Measurements from ENCODE around the gene PDC.
"Not testable (repeated sequence)": the region's sequence is repeated elsewhere in the genome, so short reads cannot be mapped to it uniquely, and the experiment has no call there.

The PDC gene

GRCh38 chr1:186442651-186443375 lies 18.1 kb downstream of the PDC start:
- H3K4me3 Mint-ChIP-seq, result no peak overlapping the region
- no peaks in the 10 kb centered on the region for H3K36me3 Mint-ChIP-seq
- DNase-seq (ENCODE audit: low spot score in 2 of 2) (no peak), ATAC-seq (peak; percentile 68)
- peaks cover 7% of the 10 kb centered on the region for H3K4me1 Mint-ChIP-seq
- H3K27ac Mint-ChIP-seq, result no peak overlapping the region
- H3K9me3 Mint-ChIP-seq, result no peaks in the 10 kb centered on the region

- no peak for DNase-seq (ENCODE audit: low spot score in 2 of 2)
- Mint-ChIP-seq H3K4me1 (peaks cover 7% of the 10 kb centered on the region), H3K9me3 (no peaks in the 10 kb centered on the region), H3K4me3 (no peak overlapping the region), H3K36me3 (no peaks in the 10 kb centered on the region), H3K27ac (peak overlapping the region; percentile 15)
- peak; percentile 42 for ATAC-seq
These were observed 20.3 kb downstream of the PDC start for GRCh38 chr1:186440584-186440983.

- no peak for DNase-seq (ENCODE audit: low spot score in 2 of 2)
- H3K9me3 Mint-ChIP-seq, result no peaks in the 10 kb centered on the region
- no peak overlapping the region for H3K4me3 Mint-ChIP-seq
- ATAC-seq, result no peak
- H3K4me1 Mint-ChIP-seq, result peaks cover 7% of the 10 kb centered on the region
- H3K36me3 Mint-ChIP-seq, result no peaks in the 10 kb centered on the region
- no peak overlapping the region for H3K27ac Mint-ChIP-seq
These were observed 22.3 kb downstream of the PDC start for GRCh38 chr1:186438567-186438966.

- Mint-ChIP-seq H3K4me1 (no peaks in the 10 kb centered on the region), H3K27ac (no peak overlapping the region), H3K4me3 (no peak overlapping the region), H3K36me3 (no peaks in the 10 kb centered on the region), H3K9me3 (no peaks in the 10 kb centered on the region)
- ATAC-seq (no peak), DNase-seq (ENCODE audit: low spot score in 2 of 2) (no peak)
These were observed 25.6 kb downstream of the PDC start for GRCh38 chr1:186435336-186435735.

- H3K9me3 Mint-ChIP-seq, result no peaks in the 10 kb centered on the region
- H3K36me3 Mint-ChIP-seq, result no peaks in the 10 kb centered on the region
- no peak overlapping the region for H3K27ac Mint-ChIP-seq
- ATAC-seq, result no peak
- no peaks in the 10 kb centered on the region for H3K4me1 Mint-ChIP-seq
- DNase-seq (ENCODE audit: low spot score in 2 of 2), result no peak
- H3K4me3 Mint-ChIP-seq, result no peak overlapping the region
These were observed 31.9 kb downstream of the PDC start for GRCh38 chr1:186429017-186429416.

- no peaks in the 10 kb centered on the region for H3K36me3 Mint-ChIP-seq
- ATAC-seq, result no peak
- no peaks in the 10 kb centered on the region for H3K9me3 Mint-ChIP-seq
- no peaks in the 10 kb centered on the region for H3K4me1 Mint-ChIP-seq
- H3K27ac Mint-ChIP-seq, result no peak overlapping the region
- H3K4me3 Mint-ChIP-seq, result no peak overlapping the region
- DNase-seq (ENCODE audit: low spot score in 2 of 2), result no peak
These were observed 34.8 kb downstream of the PDC start for GRCh38 chr1:186426118-186426517.

- Mint-ChIP-seq H3K27ac (no peak overlapping the region), H3K4me1 (peaks cover 7% of the 10 kb centered on the region), H3K36me3 (peaks cover 2% of the 10 kb centered on the region), H3K9me3 (no peaks in the 10 kb centered on the region), H3K4me3 (no peak overlapping the region)
- ATAC-seq, result no peak
- no peak for DNase-seq (ENCODE audit: low spot score in 2 of 2)
These were observed 36.4 kb downstream of the PDC start for GRCh38 chr1:186424539-186424938.

- Mint-ChIP-seq H3K4me1 (peaks cover 7% of the 10 kb centered on the region), H3K9me3 (no peaks in the 10 kb centered on the region), H3K4me3 (no peak overlapping the region), H3K36me3 (peaks cover 26% of the 10 kb centered on the region), H3K27ac (no peak overlapping the region)
- ATAC-seq, result no peak
- DNase-seq (ENCODE audit: low spot score in 2 of 2), result no peak
These were observed 39.5 kb downstream of the PDC start for GRCh38 chr1:186421446-186421845.

GRCh38 chr1:186420923-186421322 lies 40.0 kb downstream of the PDC start:
- H3K27ac Mint-ChIP-seq, result peak overlapping the region; percentile 12

GRCh38 chr1:186420311-186420710 lies 40.6 kb downstream of the PDC start:
- DNase-seq (ENCODE audit: low spot score in 2 of 2), result no peak
- Mint-ChIP-seq H3K4me1 (peaks cover 7% of the 10 kb centered on the region), H3K36me3 (peaks cover 32% of the 10 kb centered on the region), H3K9me3 (no peaks in the 10 kb centered on the region), H3K4me3 (no peak overlapping the region), H3K27ac (peak overlapping the region; percentile 12)
- no peak for ATAC-seq

More at GRCh38 chr1:186420923-186421322, 40.0 kb downstream of the PDC start:
- DNase-seq (ENCODE audit: low spot score in 2 of 2) (no peak), ATAC-seq (no peak)
- H3K4me3 Mint-ChIP-seq, result no peak overlapping the region
- no peaks in the 10 kb centered on the region for H3K9me3 Mint-ChIP-seq
- peaks cover 26% of the 10 kb centered on the region for H3K36me3 Mint-ChIP-seq
- peaks cover 7% of the 10 kb centered on the region for H3K4me1 Mint-ChIP-seq

- no peak for ATAC-seq
- Mint-ChIP-seq H3K27ac (no peak overlapping the region), H3K4me1 (peaks cover 7% of the 10 kb centered on the region), H3K9me3 (no peaks in the 10 kb centered on the region), H3K4me3 (no peak overlapping the region), H3K36me3 (peaks cover 35% of the 10 kb centered on the region)
- no peak for DNase-seq (ENCODE audit: low spot score in 2 of 2)
These were observed 42.4 kb downstream of the PDC start for GRCh38 chr1:186418503-186418902.

- ATAC-seq (no peak), DNase-seq (ENCODE audit: low spot score in 2 of 2) (no peak)
- no peak overlapping the region for H3K4me3 Mint-ChIP-seq
- H3K4me1 Mint-ChIP-seq, result no peaks in the 10 kb centered on the region
- no peak overlapping the region for H3K27ac Mint-ChIP-seq
- H3K36me3 Mint-ChIP-seq, result peaks cover 53% of the 10 kb centered on the region
- H3K9me3 Mint-ChIP-seq, result no peaks in the 10 kb centered on the region
These were observed 47.6 kb downstream of the PDC start for GRCh38 chr1:186413319-186413718.

- DNase-seq (ENCODE audit: low spot score in 2 of 2) (no peak), ATAC-seq (no peak)
- Mint-ChIP-seq H3K4me1 (no peaks in the 10 kb centered on the region), H3K9me3 (no peaks in the 10 kb centered on the region), H3K27ac (no peak overlapping the region), H3K4me3 (no peak overlapping the region), H3K36me3 (peaks cover 70% of the 10 kb centered on the region)
These were observed 51.8 kb downstream of the PDC start for GRCh38 chr1:186409091-186409490.

- no peak overlapping the region for H3K4me3 Mint-ChIP-seq
- H3K36me3 Mint-ChIP-seq, result peaks cover 78% of the 10 kb centered on the region
- no peak overlapping the region for H3K27ac Mint-ChIP-seq
- ATAC-seq, result peak; percentile 63
- H3K9me3 Mint-ChIP-seq, result no peaks in the 10 kb centered on the region
- H3K4me1 Mint-ChIP-seq, result no peaks in the 10 kb centered on the region
- DNase-seq (ENCODE audit: low spot score in 2 of 2), result no peak
These were observed 56.4 kb downstream of the PDC start for GRCh38 chr1:186404454-186405051.

GRCh38 chr1:186403632-186404031 lies 57.3 kb downstream of the PDC start:
- no peaks in the 10 kb centered on the region for H3K4me1 Mint-ChIP-seq
- ATAC-seq (no peak), DNase-seq (ENCODE audit: low spot score in 2 of 2) (no peak)
- H3K4me3 Mint-ChIP-seq, result no peak overlapping the region
- no peaks in the 10 kb centered on the region for H3K9me3 Mint-ChIP-seq
- no peak overlapping the region for H3K27ac Mint-ChIP-seq
- peaks cover 78% of the 10 kb centered on the region for H3K36me3 Mint-ChIP-seq

GRCh38 chr1:186401446-186401845 lies 59.5 kb downstream of the PDC start:
- H3K4me1 Mint-ChIP-seq; ATAC-seq; H3K9me3 Mint-ChIP-seq; DNase-seq (ENCODE audit: low spot score in 2 of 2); H3K4me3 Mint-ChIP-seq: not testable (repeated sequence)
- H3K27ac Mint-ChIP-seq, result peak overlapping the region; percentile 7
- peaks cover 80% of the 10 kb centered on the region for H3K36me3 Mint-ChIP-seq

All from stimulated activated effector memory CD8-positive, alpha-beta T cell treated with anti-CD3 and anti-CD28 coated beads, Interleukin-12 subunit alpha, Interleukin-12 subunit beta, amount 100 ng/mL, for 72 hours (primary cell).